ENCODE results near the gene HMGCLL1.

HMGCLL1 gene

GRCh38 chr6:55543633-55544309, 35.2 kb downstream of the HMGCLL1 start:
- DNase-seq (ENCODE audit: low read depth, low spot score) = no peak
- ChIA-PET POLR2A (no interaction called here), CTCF (no interaction called here)
- no peak overlapping the region for H3K4me3 ChIP-seq (ENCODE audit: low read depth, low read length)
- TF ChIP-seq, protein P1, sequence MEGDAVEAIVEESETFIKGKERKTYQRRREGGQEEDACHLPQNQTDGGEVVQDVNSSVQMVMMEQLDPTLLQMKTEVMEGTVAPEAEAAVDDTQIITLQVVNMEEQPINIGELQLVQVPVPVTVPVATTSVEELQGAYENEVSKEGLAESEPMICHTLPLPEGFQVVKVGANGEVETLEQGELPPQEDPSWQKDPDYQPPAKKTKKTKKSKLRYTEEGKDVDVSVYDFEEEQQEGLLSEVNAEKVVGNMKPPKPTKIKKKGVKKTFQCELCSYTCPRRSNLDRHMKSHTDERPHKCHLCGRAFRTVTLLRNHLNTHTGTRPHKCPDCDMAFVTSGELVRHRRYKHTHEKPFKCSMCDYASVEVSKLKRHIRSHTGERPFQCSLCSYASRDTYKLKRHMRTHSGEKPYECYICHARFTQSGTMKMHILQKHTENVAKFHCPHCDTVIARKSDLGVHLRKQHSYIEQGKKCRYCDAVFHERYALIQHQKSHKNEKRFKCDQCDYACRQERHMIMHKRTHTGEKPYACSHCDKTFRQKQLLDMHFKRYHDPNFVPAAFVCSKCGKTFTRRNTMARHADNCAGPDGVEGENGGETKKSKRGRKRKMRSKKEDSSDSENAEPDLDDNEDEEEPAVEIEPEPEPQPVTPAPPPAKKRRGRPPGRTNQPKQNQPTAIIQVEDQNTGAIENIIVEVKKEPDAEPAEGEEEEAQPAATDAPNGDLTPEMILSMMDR (IDR thresholded peaks at IDR 0.05; ENCODE audit: insufficient read depth, low read length, missing control alignments) = no peak

GRCh38 chr6:55541024-55541423, 38.0 kb downstream of the HMGCLL1 start:
- no peak for DNase-seq (ENCODE audit: low read depth, low spot score)
- TF ChIP-seq, protein P1 (IDR thresholded peaks at IDR 0.05; ENCODE audit: insufficient read depth, low read length, missing control alignments) = no peak
- ChIA-PET CTCF (no interaction called here), POLR2A (no interaction called here)
- no peak overlapping the region for H3K4me3 ChIP-seq (ENCODE audit: low read depth, low read length)

- ChIA-PET POLR2A (no interaction called here), CTCF (no interaction called here)
- no peak overlapping the region for H3K4me3 ChIP-seq (ENCODE audit: low read depth, low read length)
- DNase-seq (ENCODE audit: low read depth, low spot score) = no peak
- TF ChIP-seq, protein P1 (IDR thresholded peaks at IDR 0.05; ENCODE audit: insufficient read depth, low read length, missing control alignments) = no peak
Observed at GRCh38 chr6:55536391-55536956, 42.5 kb downstream of the HMGCLL1 start.

GRCh38 chr6:55531496-55531895, 47.5 kb downstream of the HMGCLL1 start:
- DNase-seq (ENCODE audit: low read depth, low spot score) = no peak
- no peak overlapping the region for H3K4me3 ChIP-seq (ENCODE audit: low read depth, low read length)
- TF ChIP-seq, protein P1 (IDR thresholded peaks at IDR 0.05; ENCODE audit: insufficient read depth, low read length, missing control alignments) = no peak
- CTCF ChIA-PET = no interaction called here
- POLR2A ChIA-PET = no interaction called here

- TF ChIP-seq, protein P1 (IDR thresholded peaks at IDR 0.05; ENCODE audit: insufficient read depth, low read length, missing control alignments) = no peak
- CTCF ChIA-PET = no interaction called here
- POLR2A ChIA-PET = no interaction called here
- DNase-seq (ENCODE audit: low read depth, low spot score) = no peak
- H3K4me3 ChIP-seq (ENCODE audit: low read depth, low read length) = no peak overlapping the region
Observed at GRCh38 chr6:55530931-55531330, 48.1 kb downstream of the HMGCLL1 start.

DNA sequence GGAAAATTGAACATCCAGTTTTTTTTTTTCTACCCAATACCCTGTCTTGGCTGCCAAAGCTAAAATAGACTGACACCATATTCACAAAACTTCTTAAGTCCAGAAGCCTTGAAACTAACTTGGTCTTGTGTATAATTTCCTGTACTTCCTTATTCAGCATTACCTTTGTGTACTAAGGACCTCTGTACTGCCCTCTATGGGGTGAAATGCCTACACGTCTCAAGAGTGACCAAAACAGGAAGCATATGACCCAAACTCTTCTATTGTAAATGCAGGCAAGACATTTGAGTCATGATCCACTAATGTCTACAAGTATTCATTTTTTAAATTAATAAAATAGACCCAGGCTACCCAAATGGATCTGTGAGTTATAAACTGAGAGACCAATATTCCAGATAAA, 50.4 kb downstream of the HMGCLL1 start:
- no peak overlapping the region for H3K4me3 ChIP-seq (ENCODE audit: low read depth, low read length)
- ChIA-PET CTCF (no interaction called here), POLR2A (no interaction called here)
- DNase-seq (ENCODE audit: low read depth, low spot score) = no peak
- TF ChIP-seq, protein P1 (IDR thresholded peaks at IDR 0.05; ENCODE audit: insufficient read depth, low read length, missing control alignments) = peak; percentile 10

Data from AG04449 (cell line).